HG03103 (cell line): Measurements from ENCODE around the gene RSPH3.
"Not testable (repeated sequence)": the region's sequence is repeated elsewhere in the genome, so short reads cannot be mapped to it uniquely, and the experiment has no call there.

Source experiments
- ATAC-seq: cut with Tn5 transposase; IDR thresholded peaks from one replicate; pipeline ENCODE4 v1.9.1; 2021; ENCODE audit warnings: low read depth; ENCODE audit not compliant: unreplicated experiment

Gene RSPH3

DNA sequence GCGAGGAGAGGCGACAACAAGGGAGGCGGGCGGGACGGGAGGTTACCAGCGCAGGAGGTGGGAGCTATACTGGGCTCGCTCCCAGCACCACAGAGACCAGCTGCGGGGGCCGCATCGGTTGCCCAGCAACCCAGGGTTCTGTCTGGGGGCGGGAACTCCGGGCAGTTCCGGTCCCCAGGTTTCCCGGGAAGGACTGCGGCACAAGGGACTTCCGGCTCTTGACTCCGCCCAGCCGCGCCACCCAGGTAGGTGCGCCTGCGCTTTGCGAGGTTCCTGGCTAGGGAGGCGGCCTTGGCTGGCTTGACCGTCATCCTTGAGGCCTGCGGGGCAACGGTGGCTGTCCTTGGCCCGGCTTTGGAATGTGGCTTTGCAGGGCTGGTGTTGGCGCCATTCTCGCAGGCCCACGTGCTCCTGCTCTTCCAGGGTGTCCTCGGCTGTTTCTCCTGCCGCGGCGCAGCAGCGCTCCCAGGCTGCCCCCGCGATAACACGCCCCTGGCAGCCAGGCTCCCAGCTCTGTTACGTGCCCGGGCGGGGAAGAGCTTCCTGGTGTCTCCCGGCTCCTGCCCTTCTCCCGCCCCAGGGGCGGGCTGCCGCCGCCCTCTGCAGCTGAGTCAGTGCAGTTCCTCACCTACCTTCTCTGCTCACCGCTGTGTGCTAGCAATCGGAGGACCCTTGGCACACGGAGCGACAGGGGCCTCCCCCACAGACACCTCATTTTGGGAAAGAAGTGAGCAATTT, at the start of gene RSPH3:
RSPH3 (minus strand) TSS at position 537 of the 738 bp plus-strand sequence. CDS start 652 bp downstream, outside the sequence.
- ATAC-seq: peak; percentile 90

DNA sequence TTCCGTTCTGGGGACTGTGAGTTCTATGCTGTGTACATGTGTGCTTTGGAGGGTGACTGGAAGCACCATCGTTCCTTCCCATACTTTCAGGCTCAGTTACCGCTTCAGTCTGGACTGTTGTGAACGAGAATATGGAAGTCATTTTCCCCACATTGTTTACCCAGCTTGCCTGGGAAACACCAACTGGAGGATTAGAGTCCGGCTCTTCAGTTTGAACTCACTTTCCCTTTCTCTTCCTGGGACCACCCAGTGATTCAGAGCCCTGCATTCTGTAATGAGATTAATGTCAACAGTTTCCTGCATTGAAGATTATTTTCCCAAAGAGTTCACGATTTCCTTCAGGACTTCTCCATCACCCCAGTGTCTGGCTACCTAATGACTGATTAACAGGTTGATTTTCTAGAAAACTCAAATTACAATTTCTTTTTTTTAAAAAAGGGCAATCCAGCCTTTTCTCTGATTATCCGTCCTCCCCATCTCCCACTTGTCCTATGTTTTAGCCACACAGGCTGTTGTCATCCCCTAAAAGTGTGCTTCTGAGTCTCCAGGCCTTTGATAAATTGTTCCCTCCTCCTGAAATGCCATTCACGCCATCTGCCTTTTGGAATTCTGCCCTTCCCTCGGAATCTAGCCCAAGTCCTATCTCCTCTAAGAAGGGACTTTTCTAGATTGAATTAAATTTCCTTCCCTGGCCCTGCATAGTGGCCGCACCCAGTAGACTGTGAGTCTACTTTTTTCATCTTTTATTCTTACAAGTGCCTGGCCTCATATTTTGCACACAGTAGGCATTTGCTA, 48.1 kb upstream of the RSPH3 start:
- no peak for ATAC-seq

DNA sequence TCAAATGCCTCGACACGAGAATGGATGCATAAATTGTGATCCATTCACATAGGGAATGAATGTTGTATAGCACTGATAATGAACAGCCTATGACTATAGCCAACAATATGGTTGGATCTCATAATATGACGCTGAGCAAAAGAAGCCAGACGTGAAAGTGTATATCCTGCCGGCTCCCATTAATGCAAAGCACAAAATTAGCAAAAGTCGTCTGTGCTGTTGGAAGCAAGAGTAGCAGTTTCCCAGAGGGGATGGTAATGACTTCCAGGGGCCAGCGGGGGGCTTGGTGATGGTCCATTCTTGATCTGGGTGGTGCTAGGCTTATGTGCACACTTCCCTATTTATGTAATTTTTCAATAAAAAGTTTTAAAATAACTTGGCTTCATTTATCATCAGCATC, 45.8 kb upstream of the RSPH3 start:
- ATAC-seq: no peak

GRCh38 chr6:159044899-159045727, 45.1 kb upstream of the RSPH3 start, which contains the start of gene TAGAP:
Gene TAGAP (minus strand): TSS chr6:159044991. CDS start chr6:159044146, 845 bp downstream.
- ATAC-seq: peak; percentile 67

GRCh38 chr6:159043947-159044346, 43.9 kb upstream of the RSPH3 start:
- ATAC-seq: no peak

- no peak for ATAC-seq
Measured at GRCh38 chr6:159043251-159043650, 43.2 kb upstream of the RSPH3 start.

DNA sequence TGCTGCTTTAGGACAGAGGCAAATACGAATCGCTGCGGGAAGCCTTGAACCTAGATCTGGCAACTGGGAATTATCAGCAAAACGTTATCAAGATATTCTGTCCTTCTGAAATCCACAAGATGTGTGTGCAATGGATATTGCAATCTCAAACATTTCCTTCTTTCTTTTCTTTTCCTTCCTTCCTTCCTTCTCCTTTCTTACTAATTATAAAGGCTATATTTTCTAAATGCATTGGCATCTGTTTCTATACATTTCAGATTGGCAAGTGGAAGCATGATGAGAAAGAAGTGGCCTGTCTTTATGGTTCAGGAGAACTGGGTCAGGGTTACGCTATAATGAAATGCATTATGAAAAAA, 42.8 kb upstream of the RSPH3 start:
- no peak for ATAC-seq

GRCh38 chr6:159042003-159042825, 42.2 kb upstream of the RSPH3 start:
- no peak for ATAC-seq

GRCh38 chr6:159041181-159041580, 41.2 kb upstream of the RSPH3 start:
- ATAC-seq: no peak

DNA sequence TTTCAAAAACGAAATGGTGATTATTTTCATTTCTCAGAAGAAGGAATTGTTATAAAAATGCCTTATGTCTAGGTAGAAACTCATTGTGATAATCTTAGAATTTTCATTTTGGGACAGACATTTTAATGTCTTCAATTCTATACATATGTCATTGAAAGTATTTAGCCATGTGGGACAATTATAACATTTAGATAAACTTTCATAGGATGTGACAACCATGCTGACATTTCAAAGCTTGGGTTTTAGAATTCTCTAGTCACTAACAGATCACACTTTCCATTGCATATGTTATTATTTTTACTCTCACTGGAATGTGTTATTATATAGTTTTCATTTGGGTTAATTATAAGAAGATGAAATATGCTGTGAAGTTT, 39.9 kb upstream of the RSPH3 start:
- no peak for ATAC-seq

- ATAC-seq: peak; percentile 63
Measured at GRCh38 chr6:159038914-159039884, 39.2 kb upstream of the RSPH3 start.

DNA sequence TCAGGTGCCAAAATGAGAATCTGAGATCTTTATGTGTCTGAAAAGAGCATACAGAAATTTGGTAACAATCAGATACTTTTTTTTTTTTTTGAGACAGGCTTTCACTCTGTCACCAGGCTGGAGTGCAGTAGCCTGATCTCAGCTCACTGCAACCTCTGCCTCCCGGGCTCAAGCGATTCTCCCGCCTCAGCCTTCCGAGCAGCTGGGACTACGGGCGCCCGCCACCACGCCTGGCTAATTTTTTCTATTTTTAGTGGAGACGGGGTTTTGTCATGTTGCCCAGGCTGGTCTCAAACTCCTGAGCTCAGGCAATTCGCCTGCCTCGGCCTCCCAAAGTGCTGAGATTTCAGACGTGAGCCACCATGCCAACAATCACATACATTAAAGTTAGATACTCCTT, 38.3 kb upstream of the RSPH3 start:
- ATAC-seq: not testable (repeated sequence)

DNA sequence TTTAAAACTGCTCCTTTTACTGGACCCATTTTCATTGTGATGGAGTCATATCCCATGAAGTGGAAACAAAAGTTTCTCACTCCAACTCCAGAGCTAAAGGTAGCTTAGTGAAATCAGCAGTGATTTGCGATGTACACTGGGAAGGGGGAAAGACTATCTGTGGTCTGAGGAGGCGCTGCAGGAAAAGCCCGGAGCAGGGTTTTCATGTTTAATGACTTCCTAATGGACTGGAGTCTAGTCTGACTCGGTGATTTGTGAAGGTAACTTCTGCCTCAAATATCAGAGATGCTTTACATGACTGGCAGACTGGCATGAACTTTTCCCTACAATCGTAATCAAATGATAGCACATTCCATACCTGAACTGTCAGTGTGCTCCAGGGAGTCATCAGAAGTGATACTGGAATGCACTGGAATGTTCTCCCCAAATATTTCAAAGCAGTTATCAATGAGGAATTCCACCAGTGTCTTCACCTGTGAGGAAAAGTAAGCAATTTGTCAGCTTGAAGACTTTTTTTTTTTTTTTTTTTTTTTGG, 37.8 kb upstream of the RSPH3 start:
- ATAC-seq: no peak

- ATAC-seq: no peak
Measured at GRCh38 chr6:159036673-159037072, 36.7 kb upstream of the RSPH3 start.

DNA sequence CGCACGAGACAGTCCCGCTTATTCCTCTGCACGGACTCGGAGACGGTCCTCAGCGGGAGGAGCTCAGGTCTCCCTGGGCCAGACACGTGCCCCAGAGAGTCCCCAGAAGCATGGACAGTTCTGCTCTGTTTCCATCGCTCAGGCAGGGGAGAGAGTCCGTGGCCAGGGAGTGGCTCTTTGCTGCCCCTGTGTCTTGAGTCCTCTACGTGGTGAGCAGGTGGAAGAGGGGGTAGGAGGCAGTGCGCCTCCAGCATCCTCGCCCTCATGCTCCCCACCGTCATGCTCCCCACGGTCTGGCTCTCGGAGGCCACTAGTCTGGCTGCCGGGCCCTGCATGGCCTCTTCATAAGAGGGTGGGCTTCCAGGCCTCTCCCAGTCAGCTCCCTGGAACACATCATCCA, 35.9 kb upstream of the RSPH3 start:
- ATAC-seq: no peak

DNA sequence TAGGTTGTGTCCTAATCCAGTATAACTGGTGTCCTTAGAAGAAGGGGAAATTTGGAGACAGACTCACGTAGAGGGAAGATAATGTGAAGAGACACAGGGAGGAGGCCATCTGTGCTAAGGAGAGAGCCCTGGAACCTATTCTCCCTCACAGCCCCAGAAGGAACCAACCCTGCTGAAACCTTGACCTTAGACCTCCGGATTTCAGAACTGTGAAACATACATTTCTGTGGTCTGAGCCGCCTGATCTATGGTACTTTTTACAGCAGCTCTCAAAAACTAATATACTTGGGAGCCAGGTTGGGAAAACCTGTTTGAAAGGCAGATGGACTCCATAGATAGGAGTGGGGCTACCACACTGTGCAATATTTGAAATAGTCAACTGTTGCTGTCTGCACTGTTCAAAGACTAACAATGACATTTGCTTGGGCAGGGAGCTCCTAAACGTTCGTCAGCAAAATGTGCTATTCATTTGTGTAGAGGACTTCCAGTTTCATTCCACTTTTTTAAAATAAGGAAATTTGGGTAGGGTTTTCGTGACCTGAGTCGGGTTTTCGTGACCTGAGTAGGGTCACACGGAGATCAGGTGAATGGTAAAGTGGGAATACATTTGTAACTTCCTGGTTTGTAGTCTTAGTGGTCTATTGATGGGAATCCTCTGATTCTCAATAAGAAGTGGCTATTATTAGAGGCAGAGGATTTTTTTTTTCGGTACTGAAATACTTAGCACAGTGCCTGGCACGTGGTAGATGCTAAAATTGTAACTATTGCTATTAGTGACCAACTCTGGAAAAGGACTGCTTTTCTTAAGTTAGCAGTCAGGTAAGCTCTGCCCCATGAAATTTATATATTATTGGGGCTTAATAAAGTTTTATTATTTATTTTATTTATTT, 33.4 kb upstream of the RSPH3 start:
- no peak for ATAC-seq

DNA sequence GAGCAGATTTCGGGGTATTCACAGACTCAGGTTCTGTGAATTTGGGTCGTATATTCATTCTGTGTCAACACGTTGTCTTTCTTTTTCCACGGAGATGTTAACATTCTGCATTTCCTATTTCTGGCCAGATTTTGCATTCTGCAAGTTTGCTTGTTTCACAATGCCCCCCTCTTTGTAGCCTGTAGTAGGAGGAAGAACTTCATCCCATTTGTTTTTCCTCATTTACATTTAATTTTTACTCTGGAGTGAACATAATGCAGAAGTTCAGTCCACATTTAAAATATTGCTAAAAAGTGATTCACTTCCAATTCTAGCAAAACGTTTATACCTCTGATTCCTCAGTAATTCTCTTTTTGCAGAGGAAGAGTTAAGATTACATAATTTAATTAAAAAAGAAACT, 31.8 kb upstream of the RSPH3 start:
- ATAC-seq: no peak

DNA sequence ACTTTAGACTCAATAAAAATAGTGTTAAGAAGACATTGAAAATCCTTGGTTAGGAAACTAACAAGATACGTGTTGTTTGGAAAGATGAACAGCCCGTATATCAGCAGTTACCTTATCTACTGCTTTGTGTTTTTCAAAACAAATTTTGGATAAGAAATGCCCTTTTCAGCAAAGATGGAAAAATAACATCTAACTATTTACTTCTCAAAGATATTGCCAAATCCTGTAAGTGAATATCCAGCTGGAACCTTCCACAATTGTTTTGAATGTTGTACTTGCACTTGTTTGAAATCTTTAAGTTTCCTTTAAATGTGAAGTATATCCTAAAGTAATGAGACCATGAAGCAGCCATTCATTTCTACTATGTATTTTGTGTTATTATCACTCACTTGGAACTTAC, 30.2 kb upstream of the RSPH3 start:
- no peak for ATAC-seq
